ENCODE data around the gene PDGFC.

The PDGFC gene

DNA sequence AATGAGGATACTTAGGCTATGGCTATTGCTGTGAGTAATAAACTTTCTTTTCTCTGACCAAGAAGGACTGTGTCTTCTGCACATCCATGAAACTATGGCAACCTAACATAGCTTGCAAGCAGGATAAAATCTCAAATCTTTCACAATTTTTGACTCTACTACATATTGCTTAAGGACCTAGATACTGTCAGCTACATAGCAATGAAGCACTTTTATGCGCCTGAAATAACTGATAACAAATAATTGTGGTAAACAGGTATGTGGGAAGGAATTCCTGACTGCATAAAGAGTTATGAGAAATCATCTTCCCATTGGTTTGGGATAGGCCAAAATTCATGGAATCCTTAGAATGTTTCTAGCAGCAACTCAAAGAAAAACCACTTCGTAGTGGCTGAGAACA lies 41.2 kb upstream of the PDGFC start:
- Histone ChIP-seq H3K27ac (no peak overlapping the region), H3K27me3 (no peaks in the 10 kb centered on the region), H3K36me3 (no peaks in the 10 kb centered on the region), H3K9me3 (no peaks in the 10 kb centered on the region), H3K4me3 (no peak overlapping the region), H3K4me1 (no peaks in the 10 kb centered on the region)
- intact Hi-C loops (cut with DNase I; ENCODE audit: low total_unique reads) = no loop called here
- TF ChIP-seq, protein P1, sequence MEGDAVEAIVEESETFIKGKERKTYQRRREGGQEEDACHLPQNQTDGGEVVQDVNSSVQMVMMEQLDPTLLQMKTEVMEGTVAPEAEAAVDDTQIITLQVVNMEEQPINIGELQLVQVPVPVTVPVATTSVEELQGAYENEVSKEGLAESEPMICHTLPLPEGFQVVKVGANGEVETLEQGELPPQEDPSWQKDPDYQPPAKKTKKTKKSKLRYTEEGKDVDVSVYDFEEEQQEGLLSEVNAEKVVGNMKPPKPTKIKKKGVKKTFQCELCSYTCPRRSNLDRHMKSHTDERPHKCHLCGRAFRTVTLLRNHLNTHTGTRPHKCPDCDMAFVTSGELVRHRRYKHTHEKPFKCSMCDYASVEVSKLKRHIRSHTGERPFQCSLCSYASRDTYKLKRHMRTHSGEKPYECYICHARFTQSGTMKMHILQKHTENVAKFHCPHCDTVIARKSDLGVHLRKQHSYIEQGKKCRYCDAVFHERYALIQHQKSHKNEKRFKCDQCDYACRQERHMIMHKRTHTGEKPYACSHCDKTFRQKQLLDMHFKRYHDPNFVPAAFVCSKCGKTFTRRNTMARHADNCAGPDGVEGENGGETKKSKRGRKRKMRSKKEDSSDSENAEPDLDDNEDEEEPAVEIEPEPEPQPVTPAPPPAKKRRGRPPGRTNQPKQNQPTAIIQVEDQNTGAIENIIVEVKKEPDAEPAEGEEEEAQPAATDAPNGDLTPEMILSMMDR (IDR thresholded peaks at IDR 0.05) = no peak
- DNase-seq = no peak

DNA sequence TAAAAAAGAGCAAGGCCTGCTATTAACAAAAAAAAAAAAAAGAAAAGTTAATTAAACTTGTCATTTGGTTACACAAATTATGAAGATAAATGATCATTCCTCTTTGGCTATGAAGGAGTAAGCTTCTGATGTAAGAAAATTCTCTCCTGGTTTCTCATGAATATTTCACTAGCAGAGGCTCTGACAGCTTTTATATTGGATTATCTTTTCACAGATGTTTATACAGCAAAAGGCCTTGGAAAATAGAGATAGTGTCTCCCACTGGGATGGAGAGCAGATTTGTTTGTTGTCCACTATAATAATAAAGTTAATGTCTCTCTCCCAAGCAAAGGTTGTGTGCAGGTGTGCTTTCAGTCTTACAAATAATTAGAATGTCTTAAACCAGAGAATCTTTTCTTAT lies 40.7 kb upstream of the PDGFC start:
- H3K4me3 ChIP-seq = no peak overlapping the region
- H3K36me3 ChIP-seq = no peaks in the 10 kb centered on the region
- intact Hi-C loops (cut with DNase I; ENCODE audit: low total_unique reads) = no loop called here
- no peaks in the 10 kb centered on the region for H3K27me3 ChIP-seq
- TF ChIP-seq, protein P1 (IDR thresholded peaks at IDR 0.05) = no peak
- H3K27ac ChIP-seq = no peak overlapping the region
- DNase-seq = no peak
- no peaks in the 10 kb centered on the region for H3K9me3 ChIP-seq
- no peaks in the 10 kb centered on the region for H3K4me1 ChIP-seq

- Histone ChIP-seq H3K4me3 (no peak overlapping the region), H3K4me1 (peaks cover 0 to under 1% (median 0%) of the 10 kb centered on the region in 4 donors), H3K9me3 (no peaks in the 10 kb centered on the region), H3K27me3 (no peaks in the 10 kb centered on the region), H3K36me3 (no peaks in the 10 kb centered on the region), H3K27ac (no peak overlapping the region)
- TF ChIP-seq, protein P1 (IDR thresholded peaks at IDR 0.05) = no peak
- DNase-seq = no peak
- intact Hi-C loops (cut with DNase I; ENCODE audit: low total_unique reads) = no loop called here
Measured at GRCh38 chr4:157010630-157011029, 39.0 kb upstream of the PDGFC start.

DNA sequence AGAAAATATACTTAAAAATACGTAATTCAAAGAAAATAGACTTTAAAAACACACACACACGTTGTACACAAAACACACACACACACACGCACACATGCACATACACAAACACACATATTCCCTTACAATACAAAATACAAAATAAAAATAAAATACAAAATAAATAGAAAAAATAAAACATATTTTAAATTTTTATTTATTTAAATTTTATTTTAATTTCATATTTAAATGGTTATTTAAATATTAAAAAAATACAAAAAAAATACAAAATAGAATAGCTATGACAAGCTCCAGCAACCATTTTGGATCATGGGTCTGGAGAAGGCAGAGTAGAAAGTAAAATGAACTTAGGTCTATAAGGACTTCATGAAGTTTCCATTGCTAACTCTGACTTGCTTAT lies 34.2 kb upstream of the PDGFC start:
- intact Hi-C loops (cut with DNase I; ENCODE audit: low total_unique reads) = no loop called here
- no peaks in the 10 kb centered on the region for H3K27me3 ChIP-seq
- TF ChIP-seq, protein P1 (IDR thresholded peaks at IDR 0.05) = no peak

GRCh38 chr4:157005193-157005592 lies 33.6 kb upstream of the PDGFC start:
- DNase-seq = no peak
- H3K36me3 ChIP-seq = no peaks in the 10 kb centered on the region
- no peak overlapping the region for H3K4me3 ChIP-seq
- TF ChIP-seq, protein P1 (IDR thresholded peaks at IDR 0.05) = no peak
- no peaks in the 10 kb centered on the region for H3K9me3 ChIP-seq
- intact Hi-C loops (cut with DNase I; ENCODE audit: low total_unique reads) = no loop called here
- peaks cover 0 to 23% (median 4%) of the 10 kb centered on the region in 4 donors for H3K4me1 ChIP-seq
- peak overlapping the region; percentile 54 to 55 for H3K27ac ChIP-seq
- H3K27me3 ChIP-seq = no peaks in the 10 kb centered on the region

More for the DNA sequence above, 34.2 kb upstream of the PDGFC start:
- no peak for DNase-seq
- Histone ChIP-seq H3K27ac (peak overlapping the region in 1 of 2 donors; percentile 55), H3K4me1 (peaks cover 0 to 23% (median 4%) of the 10 kb centered on the region in 4 donors), H3K4me3 (no peak overlapping the region), H3K36me3 (no peaks in the 10 kb centered on the region), H3K9me3 (no peaks in the 10 kb centered on the region)
